GM19025 (cell line): Measurements from ENCODE around the gene FRMD6.
"Not testable (repeated sequence)": the region's sequence is repeated elsewhere in the genome, so short reads cannot be mapped to it uniquely, and the experiment has no call there.

Experiments
- ATAC-seq: cut with Tn5 transposase; IDR thresholded peaks from one replicate; pipeline ENCODE4 v1.9.1; 2021; ENCODE audit warnings: mild to moderate bottlenecking, low read depth, moderate library complexity; ENCODE audit not compliant: unreplicated experiment

FRMD6 gene

DNA sequence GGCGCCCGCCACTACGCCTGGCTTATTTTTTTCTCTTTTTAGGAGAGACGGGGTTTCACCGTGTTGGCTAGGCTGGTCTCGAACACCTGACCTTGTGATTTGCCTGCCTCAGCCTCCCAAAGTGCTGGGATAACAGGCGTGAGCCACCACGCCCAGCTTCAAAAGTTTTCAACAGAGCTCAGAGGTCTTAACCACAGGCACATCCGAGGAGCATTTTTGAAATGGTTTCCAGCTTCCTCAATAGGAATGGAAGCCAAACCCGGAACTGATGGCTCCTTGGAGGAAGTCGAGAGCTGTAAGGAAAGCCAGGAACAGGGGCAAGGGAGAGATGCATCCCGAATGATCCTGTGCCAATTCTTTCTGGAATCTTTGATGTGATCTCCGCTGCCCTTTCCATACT is 114.0 kb downstream of the FRMD6 start:
- not testable (repeated sequence) for ATAC-seq

DNA sequence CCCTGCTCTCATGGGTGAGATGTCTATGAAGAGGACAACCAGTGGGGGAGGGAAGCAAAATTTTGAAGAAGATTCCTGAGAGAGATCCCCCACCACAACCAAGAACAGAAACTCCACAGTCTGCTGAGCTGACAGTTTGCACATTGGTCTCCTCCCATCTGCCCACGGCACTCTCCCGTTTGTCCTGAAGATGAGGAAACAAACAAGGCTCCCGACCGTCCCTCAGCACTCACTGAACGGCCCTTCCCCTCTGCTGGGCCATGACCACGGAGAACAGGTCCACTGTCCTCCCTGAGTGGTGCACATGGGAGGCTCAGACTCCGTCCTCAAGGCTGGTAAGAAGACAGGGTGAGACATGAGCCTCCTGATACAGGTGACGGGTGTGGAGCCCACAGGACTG is 114.9 kb downstream of the FRMD6 start:
- ATAC-seq: not testable (repeated sequence)

- not testable (repeated sequence) for ATAC-seq
These were observed 117.6 kb downstream of the FRMD6 start for GRCh38 chr14:51769261-51769660.

- ATAC-seq: no peak
These were observed 122.5 kb downstream of the FRMD6 start for GRCh38 chr14:51774209-51774608.

GRCh38 chr14:51776102-51776894 is 124.6 kb downstream of the FRMD6 start:
- no peak for ATAC-seq

GRCh38 chr14:51780006-51780692 is 128.4 kb downstream of the FRMD6 start:
- ATAC-seq: no peak
